HG02610 (cell line): ENCODE measurements around the gene EIF2AK3.
A peak's percentile ranks its signal among the peaks of the same experiment; 100 is the strongest.
"Not testable (repeated sequence)": the region's sequence is repeated elsewhere in the genome, so short reads cannot be mapped to it uniquely, and the experiment has no call there.

ENCODE experiments used
- ATAC-seq: cut with Tn5 transposase; IDR thresholded peaks from one replicate; pipeline ENCODE4 v1.9.1; 2021; ENCODE audit warnings: mild to moderate bottlenecking, moderate library complexity; ENCODE audit not compliant: unreplicated experiment

EIF2AK3 gene

DNA sequence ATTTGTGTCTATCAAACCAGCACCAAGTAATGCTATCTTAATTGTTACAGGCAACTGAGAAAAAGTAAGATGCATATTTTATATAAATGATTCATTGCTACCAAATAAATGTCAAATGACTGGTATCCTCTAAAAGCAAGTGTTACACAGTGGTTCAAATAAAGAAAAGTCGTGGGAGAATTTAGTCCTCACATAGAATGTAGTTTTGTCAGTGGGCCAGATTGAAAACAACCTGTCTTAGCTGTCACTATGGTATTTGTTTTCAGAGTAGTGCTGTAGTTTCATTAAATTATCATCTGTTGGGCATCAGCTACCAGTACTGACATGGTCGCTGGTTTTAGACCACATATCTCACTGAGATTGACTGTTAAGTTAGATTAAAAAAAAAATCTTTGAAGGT is 10.2 kb upstream of the EIF2AK3 start:
- ATAC-seq = no peak

DNA sequence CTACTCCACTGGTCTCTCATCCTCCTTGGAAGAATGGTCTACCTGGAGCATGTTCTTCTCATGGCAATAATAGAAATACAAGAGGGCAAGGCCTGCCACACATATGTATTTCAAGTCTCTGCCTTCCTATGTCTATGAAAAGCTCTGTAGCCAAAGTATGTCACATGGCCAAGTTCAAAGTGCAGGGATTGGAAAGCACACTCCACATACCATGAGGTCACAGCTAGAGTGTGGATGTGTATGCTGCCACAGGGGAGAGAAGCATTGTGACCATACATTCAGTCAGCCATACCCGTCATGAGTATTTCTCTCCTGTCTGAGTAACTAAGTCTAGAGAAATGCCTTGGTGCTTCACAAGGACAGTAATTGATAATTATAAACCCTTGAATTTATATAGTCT is 8.8 kb upstream of the EIF2AK3 start:
- ATAC-seq = no peak

DNA sequence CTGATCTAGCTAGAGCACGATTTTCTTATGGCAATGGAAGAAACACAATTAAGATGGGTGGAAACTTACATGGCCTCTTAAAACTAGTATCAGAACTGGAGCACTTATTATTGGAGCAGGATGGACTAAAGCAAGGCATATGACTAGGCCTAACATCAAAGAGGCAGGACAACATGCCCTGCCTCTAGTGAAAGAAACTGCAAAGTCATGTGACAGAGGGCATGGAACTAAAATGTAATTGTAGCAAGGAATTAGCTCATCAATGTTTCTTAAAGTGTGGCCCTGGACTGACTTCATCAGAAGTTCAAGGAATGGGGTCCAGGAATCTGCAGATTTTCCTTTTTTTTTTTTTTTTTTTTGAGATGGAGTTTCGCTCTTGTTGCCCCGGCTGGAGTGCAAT is 5.3 kb upstream of the EIF2AK3 start:
- no peak for ATAC-seq

DNA sequence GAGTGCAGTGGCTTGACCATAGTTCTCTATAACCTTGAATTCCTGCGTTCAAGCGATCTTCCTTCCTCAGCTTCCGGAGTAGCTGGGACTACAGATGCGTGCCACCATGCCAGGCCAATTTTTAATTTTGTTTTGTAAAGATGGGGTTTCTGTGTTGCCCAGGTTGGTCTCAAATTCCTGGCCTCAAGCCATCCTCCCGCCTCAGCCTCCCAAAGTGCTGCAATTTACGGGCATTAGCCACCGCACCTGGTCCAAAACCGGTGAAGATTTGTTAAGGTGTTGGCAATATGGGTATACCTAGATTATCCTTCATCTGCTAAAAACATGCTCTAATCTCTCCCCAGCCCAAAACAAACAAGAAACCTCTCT is 1.3 kb upstream of the EIF2AK3 start:
- no peak for ATAC-seq

DNA sequence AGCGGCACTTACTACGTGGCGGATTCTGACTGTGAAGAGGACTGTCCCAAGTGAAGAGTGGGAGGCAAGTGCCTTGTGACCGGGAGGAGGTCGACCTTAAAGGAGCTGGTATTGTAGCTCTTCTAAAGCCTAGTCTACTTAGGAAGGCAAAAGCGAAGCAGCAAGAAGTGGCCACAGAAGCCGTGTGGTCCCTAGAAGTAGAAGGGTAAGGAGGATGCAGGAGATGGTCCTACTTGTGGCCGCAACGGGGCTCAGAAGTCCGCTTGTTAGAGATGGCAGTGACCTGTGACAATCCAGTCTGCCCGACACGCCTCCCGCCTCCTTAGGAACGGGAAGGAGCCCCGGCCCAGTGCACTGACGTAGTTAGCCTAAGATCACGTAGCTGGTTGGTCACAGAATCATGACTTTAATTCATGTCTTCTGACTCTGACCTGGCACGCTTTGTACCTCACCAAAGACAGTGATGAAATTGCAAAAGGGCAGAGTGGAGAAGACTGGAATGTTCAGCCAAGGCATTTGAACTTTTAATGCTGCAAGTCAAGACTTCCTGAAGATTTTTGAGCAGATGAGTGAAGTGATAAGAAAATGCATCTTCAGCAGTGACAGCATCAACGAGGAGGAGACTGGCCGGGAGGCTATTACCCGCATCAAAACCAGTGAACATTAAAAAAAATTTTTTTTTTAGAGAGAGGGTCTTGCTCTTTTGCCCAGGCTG is 749 bp upstream of the EIF2AK3 start:
- ATAC-seq = peak; percentile 35

DNA sequence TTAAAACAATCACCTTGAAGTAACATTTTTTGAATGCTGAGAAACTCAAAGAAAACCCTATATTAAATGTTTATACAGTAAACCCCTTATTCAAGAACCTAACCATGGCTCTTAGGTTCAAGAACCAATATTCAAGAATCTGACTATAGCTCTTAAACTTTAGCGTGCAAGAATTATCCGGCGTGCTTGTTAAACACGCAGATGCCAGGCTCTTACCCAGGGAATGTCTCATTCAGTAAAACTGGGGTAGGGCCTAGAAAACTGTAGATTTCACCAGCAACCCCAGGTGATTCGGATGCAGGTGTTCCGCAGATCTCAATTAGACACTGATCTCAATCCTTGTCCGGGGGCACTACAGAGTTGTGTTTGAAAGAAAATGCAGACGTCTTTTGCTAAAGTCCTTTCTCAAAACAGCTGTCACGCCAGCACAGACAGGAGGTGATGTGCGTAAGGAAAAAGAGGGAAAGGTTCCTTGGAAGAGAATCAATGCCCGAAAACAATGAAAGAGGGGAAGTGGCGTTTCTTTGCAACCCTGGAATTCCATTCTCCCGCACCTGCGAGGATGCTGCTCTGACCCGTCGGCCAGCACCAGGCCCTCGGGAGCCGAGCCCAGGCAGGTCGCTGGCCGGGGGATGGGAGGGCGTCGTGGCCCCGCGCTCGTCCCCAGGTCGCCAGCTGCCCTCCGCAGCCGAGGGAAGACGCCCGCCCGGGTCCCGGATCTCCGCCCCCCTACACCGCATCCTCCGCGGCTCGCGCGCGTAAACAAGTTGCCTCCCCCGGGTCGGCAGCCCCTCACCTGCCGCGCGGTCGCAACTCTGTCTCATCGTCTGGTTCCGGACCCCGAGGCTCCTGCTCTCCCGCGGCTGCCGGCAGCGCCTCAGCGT is 851 bp downstream of the EIF2AK3 start:
- ATAC-seq = peak; percentile 0

DNA sequence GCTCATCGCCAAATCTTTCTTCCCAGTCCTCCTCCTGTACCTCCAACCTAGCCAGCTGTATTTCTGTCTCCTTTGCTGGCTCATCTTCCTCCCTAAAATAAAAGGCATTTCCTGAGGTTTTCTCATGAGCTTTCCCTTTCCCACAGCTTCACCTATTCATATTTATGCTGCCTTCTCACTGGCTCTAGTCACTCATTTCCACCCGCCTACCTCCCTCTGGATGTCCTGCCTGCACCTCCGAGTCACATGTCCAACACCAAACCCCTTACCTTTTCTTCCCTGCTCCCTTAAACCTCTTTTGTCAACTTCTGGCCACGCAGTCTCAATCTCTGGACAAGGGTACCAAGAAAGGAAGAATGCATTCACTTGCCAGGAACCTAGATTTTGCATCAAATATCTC is 2.8 kb downstream of the EIF2AK3 start:
- no peak for ATAC-seq

DNA sequence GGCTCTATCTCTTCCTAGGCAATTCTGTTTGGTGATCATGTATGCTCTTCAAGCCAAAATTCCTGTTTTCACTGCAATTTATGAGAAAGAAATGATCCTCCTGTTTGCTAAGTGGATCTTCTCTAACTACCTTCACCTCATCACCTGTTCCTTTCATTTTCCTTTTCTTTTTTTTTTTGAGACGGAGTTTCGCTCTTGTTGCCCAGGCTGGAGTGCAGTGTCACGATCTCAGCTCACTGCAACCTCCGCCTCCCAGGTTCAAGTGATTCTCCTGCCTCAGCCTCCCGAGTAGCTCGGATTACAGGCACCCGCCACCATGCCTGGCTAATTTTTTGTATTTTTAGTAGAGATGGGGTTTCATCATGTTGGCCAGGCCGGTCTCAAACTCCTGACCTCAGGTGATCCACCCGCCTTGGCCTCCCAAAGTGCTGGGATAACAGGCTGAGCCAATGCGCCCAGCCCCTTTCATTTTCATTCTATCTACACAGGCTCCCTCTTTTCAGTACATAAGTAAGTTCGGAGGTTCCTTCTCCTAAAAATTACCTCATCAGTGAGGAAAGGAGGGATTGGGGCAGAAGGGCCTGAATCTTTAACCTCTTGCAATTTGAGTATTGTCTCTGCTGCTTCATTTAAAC is 3.3 kb downstream of the EIF2AK3 start:
- not testable (repeated sequence) for ATAC-seq

DNA sequence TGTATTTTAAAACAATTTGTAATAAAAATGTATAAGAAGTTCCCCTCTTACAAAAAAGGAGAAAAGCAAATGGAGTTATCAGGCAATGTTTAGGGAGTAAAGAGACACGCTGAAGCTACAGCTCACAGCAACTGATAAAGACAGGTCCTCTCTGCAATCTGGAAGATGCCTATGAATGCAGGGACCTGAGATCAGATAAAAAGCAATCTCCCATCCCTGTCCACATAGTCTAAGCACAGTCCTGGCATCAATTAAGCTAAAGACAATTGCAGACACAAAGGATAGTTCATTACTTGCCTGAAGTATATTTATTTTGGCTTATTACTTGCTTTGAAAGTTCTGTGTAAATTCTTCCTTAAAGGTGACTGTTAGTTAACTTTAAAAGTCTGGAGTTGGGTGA is 5.0 kb downstream of the EIF2AK3 start:
- no peak for ATAC-seq

DNA sequence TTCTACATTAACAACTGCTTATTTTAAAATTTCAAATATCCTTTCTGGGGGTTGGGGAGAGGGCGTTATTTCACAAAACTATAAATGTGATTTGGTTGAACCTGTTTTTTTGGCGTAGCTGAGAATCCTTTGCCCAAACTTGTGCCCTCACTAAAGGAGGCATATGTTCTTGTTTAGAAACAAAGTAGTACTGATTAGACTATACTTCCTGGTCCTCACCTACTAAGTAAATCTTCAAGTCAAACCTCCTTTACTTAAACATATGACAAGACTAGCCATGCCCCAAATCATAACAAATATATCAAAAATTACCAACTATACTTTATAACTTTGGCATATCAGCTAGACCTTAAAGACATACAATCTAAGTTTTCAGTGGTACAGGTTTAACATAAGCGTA is 5.8 kb downstream of the EIF2AK3 start:
- no peak for ATAC-seq

DNA sequence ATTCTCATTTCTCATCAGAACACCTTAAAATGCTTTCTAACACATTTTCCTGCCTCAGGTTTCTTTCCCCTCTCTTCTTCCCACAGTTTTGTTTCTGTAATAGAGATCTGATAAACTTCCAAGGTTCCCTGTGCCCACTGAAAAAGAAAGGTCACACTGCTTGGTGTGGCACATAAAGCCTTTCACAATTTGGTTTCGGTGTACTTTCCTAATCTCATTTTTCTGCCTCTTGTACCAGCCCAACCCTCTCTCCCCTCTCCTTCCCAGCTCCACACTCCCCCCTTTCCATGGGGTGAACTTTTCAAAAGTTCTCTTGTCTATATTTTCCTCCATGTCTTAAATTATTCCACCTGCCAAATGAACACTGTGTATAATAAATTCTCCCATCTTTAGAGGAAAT is 7.2 kb downstream of the EIF2AK3 start:
- ATAC-seq = no peak

DNA sequence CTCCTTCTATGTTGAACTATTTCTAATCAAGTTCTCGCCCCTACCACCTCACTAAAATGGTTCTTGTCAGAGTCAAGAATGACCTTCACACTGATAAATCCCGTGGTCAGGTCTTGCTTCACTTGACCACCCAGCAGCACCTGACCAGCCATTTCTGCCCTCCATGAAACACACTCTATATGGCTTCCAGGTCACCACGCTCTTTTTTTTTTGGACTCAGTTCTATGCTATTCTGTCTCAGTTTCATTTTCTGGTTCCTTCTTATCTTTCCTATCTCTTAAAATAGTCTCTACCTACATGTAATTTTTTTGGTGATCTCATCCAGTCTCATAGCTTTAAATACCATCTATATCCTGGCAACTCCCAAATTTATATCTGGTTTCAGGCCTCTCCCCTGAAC is 11.4 kb downstream of the EIF2AK3 start:
- ATAC-seq = peak; percentile 56

DNA sequence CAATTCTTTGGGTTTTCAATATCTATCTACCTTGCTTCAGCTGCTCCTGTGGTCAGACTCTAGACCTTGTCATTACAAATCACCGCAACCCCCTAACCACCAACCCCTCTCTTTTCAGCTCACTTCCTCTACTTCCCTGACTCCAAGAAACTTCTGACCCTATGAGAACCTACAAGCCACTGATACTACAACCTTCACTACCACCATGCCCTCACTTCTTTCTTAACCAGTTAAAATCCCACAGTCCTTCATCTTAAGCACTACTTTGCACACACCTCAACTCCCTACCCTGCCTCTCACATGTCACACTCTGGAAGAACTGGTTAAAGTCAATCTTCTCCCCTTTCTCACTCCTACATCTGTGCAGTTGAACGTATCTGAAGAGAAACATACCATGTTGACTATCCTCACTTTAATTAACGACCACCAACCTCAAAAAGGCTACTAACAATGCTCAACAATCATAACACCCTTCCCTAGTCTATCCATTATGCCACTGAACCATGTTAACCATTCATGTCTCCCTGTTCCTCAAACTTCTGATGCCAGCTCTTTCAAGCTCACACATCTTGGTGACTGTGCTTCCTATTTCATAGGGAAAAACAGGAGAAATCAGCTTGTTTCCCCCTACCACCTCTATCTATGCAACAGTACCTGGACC is 12.6 kb downstream of the EIF2AK3 start:
- ATAC-seq = peak; percentile 85

DNA sequence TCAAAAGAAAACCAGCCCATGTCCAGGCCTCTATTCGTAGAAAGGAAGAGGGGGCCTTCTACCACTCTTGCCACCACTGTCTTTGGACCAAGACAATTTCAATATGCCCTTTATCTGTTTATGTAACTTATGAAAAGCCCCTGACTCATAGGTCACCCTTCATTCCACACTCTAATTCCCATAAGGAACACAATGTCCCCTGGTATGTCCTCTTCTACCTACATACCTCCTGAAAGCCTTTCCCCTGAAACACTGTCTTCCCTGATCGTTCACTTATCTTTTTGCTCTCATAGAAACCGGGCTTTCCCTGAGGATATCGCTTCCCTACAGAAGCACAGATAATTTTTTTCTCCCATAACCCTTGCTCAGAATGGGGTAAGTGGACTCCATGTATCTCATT is 13.3 kb downstream of the EIF2AK3 start:
- peak; percentile 0 for ATAC-seq

DNA sequence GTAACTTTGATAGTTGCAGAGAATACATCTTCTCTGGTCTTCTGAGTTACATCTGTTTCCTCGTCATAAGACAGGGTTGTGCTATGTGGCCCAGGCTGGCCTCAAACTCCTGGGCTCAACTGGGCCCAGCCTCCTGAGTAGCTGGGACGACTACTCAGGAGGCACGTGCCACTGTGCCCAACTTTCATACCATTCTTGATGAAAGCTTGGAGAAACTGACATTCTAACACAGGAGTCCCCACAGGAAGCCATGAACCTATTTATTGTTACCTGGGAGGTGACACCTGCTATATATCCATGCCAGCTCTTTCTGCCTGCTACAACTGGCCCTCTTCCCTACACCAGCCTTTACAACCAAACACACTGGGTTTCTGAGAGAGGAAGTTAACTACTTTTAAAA is 19.1 kb downstream of the EIF2AK3 start:
- ATAC-seq = no peak

DNA sequence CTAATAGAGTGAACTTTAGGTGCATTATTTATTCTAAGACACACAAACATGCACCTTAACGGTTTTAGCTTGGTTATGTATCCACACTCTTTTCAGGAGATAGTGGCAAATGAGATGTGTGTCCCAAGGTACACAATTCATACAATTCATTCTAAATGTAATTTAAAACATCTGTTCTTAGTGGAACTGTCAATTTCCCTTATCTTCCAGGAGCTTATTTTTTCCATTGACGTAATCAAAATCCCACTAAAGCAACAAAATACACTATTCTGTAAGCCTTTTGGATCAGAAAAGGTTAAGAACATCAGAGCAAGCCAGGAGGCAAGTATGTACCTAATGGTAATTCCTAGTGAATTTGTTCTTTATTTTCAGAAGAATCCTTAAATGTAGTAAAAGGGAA is 19.8 kb downstream of the EIF2AK3 start:
- ATAC-seq = no peak

DNA sequence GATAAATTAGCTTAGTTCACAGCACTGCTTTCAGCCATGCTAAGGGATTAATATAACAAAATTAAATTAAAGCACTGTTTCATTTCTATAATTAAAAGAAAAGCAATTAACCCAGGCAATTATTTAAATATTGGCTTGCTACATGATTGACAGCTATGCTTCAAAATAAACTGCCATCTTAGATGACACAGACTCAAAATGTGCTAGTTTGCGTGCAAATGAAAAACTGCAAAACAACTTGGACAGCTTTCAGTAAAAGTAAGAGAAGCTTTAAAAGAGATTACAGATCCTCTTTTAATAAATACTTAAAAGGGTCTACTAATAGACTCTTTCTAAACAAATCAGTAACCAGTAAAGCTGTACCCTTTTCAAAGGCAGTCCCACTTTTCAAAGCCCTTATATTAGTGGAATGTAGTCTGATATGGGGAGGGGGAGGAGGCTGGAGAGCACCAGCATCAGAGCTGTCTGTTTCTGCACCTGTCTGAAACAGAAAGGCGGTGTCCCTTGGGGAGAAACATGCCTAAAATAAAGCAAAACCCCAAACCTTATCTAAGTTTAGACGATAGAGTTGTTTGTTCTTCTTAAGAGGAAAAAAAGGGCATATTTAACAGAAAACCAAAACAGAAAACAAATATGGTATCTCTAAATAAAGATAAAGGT is 20.8 kb downstream of the EIF2AK3 start:
- peak; percentile 81 for ATAC-seq

DNA sequence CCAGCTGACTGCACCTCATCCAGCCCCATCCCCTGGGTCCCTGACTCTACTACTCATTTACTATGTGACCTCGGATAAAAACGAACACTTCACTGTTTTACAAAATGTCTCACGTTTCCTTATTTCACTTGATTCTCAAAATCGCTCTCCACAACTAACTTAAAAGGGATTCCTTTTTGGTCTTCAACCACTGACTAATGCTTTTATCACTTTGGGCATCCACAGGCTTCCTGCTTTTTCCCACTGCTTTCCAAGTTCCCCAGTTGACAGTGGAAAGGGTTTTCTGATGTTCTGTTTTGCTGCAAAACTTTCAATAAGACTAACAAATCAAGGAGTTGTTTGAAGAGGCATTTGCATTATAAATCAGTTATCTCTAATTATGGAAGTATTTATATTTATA is 24.1 kb downstream of the EIF2AK3 start:
- no peak for ATAC-seq

DNA sequence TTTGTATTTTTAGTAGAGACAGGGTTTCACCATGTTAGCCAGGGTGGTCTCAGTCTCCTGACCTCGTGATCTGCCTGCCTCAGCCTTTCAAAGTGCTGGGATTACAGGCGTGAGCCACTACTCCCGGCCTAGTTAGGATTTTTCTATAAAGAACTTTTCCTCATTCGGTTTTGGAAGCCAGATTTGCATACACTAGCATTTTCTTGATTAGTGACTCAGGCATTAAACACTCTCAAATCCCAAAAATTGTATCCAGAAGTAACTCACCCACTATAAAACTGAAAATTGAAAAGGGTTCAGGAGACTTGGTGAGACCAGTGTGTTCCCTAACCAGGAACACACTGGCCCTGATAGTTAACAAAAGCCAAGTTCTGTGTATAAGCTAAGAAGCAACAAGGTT is 25.2 kb downstream of the EIF2AK3 start:
- ATAC-seq = no peak

DNA sequence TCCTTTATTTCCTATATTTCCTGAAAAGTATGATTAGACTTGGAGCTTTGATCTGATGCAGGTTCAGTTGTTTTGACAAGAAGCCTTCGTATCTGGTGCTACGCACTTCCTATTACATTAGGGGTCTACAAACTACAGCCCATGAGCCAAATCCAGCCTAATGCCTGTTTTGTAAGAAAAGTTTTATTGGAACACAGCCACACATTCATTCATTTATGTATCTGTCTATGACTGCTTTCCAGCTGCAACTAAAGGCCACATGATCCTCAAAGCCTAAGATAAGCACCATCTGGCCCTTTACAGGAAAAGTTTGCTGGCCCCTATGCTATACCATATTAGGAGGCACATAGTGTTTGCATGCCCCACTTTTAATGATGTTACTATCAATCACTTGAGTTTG is 26.0 kb downstream of the EIF2AK3 start:
- no peak for ATAC-seq

DNA sequence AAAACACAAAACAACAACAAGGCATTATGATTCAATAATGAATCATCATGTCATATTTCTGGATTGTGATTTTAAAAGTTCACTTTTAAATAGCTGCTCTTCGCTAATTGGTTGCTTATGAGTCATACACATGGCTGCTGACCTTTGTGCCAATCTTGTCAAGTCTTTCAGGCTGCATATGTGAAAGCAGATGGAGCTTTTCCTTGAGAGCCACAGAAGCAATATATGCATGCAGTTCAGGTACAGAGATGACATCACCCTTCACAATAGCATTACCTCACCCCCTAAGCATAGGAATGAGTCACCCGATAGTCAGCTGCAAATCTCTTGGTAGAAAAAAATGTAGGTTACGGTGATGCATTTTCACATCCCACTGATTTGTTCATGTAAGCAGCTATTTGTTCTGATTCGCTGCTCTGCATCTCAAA is 27.2 kb downstream of the EIF2AK3 start:
- ATAC-seq = peak; percentile 99
